ENCODE results near the gene DOCK6.
"Not testable (repeated sequence)": the region's sequence is repeated elsewhere in the genome, so short reads cannot be mapped to it uniquely, and the experiment has no call there.

Gene DOCK6

DNA sequence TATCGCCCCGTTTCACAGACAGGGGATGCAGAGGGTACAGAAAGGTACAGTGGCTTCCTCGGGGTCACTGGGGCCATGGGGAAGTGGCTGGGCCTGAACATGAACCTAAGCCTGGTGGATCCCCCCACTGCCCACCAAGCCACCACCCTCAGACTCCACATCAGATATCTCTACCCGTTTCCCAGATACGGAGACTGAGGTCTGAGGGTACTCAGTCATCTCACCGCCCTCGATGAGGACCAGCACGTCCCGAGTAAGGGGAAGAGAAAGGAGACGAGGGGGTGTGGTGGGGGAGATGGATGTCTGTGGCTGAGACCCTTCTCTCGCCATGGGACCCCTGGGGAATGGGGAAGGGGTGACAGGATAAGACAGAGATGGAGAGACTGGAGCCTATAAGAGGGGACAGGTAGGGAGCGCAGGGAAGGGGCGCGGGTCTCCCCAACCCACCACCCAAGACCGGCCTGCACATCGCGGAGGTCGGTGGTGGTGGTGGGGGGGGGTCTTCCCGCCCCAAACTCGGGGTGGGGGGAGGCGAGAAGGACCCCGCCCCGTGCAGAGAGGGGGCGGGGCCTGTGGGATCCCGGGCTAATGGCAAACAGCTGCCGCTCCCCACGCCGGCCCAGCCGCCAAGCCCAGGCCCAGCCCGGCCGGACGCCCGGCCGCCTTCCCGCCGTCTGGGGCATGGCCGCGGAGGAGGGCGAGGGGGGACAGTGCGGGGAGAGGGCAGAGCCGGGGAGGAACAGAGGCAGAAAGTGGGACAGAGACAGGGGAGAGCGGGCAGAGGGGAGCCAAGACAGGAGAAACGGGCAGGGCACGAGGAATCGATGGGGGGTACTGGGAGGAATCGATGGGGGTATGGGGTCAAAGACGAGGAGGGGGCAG lies 65.7 kb downstream of the DOCK6 start:
- no peak for DNase-seq (ENCODE audit: low spot score)

GRCh38 chr19:11195681-11196080 lies 66.6 kb downstream of the DOCK6 start:
- DNase-seq (ENCODE audit: low spot score), result no peak

GRCh38 chr19:11194656-11195558 lies 67.4 kb downstream of the DOCK6 start:
- no peak for DNase-seq (ENCODE audit: low spot score)

GRCh38 chr19:11194173-11194572 lies 68.2 kb downstream of the DOCK6 start:
- no peak for DNase-seq (ENCODE audit: low spot score)

DNA sequence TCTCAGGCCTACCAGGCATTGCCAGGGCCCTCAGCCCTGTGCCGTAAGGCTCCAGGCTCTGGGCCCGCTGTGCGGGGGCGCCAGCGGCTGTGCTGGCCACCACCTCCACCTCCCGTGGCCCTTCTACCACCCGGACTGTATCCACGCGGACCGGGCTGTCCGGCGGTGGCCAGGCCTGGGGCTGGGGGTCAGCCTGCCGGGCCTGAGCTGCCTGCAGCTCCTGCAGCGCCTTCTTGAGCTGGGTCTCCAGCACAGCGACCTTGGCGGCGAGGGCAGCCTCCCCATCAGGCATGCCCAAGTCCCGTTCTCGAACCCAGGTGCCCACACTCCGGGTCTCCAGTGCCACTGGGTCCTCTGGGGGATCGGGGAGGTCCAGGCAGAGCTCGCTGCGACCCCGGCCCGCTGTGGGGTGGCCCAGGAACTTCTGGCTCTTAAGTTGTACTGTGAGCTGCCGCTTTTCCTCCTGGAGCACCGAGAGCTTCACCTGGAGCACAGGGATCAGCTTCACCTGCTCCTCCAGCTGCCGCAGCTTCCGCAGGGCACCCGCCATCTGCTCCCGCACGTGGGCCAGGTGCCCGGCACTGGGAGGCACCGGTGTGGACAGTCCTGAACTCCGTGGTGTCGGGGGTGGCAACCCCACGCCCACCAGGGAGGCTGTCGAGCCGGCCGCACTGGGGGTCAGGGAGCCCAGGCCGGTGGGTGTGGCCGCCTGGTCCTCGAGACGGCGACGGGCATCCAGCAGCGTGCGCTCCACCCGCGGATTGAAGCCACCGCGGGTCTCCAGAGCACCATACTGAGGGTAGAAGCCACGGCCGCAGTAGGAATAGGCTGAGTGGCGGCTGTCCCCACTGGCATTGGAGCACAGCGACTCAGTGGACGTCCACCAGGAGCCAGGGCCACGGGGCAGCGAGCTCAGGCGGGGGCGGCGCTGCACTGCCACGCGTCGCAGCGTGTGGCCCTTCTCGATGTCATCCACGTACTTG lies 69.1 kb downstream of the DOCK6 start:
- DNase-seq (ENCODE audit: low spot score), result no peak

- peak; percentile 97 for DNase-seq (ENCODE audit: low spot score)
Observed at GRCh38 chr19:11191934-11192333, 70.4 kb downstream of the DOCK6 start.

DNA sequence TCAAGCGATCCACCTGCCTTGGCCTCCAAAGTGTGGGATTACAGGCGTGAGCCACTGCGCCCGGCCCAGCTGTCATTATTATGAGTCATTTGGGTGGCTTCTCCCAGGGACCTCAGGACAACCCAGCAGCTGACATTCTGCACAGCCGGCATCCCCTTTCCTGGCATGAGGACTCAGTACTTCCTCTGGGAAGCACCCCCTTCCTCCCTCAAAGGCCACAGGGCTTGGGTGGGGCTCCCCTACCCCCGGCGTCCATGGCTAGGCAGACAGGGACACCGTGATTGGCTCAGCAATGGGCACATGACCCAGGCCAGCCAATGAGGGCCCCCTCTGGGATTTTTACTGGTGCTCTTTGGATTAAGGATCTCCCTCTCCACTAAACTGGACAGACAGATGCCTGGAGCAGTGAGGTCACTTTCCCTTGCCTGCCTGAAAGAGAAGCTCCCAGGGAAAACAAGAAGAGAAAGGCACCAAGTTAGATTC lies 71.0 kb downstream of the DOCK6 start:
- DNase-seq (ENCODE audit: low spot score), result peak; percentile 57

GRCh38 chr19:11190501-11190900 lies 71.8 kb downstream of the DOCK6 start:
- peak; percentile 68 for DNase-seq (ENCODE audit: low spot score)

DNA sequence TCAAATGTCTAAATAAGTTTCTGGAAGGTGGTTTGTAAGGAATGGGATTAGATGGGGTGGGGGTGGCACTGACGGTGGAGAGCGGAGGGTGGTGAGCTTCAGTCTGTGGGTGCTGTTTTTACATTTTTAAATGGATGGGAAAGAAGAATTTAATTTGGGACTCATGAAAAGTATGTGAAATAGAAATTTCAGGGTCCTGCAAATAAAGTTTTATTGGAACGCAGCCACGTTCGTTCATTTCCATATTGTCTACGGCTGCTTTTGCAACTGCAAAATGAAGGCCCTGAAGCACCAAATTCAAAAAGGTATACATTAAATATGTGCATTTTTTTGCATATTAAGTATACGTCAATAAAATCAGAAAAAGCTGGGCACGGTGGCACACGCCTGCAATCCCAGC lies 74.9 kb downstream of the DOCK6 start:
- DNase-seq (ENCODE audit: low spot score), result peak; percentile 16

DNA sequence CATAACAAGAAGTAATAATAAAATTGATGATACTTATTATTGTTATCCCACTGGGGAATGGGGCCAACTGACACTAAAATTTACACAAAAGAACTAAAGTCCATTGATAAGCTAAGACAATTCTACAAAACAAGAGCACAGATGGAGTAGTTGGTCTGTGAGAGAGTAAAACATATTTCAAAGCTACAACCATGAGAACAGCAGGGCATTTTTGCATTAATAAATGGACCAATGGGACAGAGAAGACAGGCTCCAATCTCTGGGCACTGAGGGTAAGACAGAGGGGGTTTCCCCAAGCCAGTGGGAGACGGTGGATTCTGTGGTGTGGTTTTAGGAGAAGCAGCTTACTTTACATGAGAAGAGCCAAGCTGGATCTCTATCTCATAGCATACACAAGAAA lies 79.3 kb downstream of the DOCK6 start:
- DNase-seq (ENCODE audit: low spot score), result no peak

GRCh38 chr19:11181488-11181887 lies 80.8 kb downstream of the DOCK6 start:
- no peak for DNase-seq (ENCODE audit: low spot score)

DNA sequence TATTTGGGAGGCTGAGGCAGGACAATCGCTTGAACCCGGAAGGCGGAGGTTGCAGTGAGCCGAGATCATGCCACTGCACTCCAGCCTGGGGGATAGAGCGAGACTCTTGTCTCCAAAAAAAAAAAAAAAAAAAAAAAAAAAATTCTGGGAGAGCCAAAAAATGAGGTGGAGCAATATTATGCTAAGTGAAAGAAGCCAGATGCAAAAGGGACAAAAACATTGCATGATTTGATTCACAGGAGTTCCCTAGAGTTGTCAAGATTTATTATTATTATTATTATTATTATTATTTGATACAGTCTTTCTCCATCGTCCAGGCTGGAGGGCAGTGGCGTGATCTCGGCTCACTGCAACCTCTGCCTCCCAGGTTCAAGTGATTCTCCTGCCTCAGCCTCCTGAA lies 81.3 kb downstream of the DOCK6 start:
- DNase-seq (ENCODE audit: low spot score), result not testable (repeated sequence)

DNA sequence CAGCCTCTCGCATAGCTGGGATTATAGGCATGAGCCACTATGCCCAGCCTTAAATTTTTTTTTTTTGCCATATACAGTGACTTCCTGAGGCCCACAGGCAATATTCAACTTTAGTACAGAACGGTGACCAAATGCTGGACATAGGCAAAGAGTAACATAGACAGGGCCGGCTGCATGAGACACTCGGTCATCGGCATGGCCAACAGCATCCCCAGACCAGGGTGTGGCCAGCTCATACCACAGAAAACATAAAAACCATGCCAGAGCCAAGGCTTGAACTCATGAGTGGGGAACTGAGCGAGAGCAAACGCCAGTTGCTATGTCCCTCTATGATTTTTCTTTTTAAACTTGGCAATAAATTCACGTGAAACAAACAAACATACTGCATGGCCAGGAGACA lies 82.0 kb downstream of the DOCK6 start:
- DNase-seq (ENCODE audit: low spot score), result no peak

DNA sequence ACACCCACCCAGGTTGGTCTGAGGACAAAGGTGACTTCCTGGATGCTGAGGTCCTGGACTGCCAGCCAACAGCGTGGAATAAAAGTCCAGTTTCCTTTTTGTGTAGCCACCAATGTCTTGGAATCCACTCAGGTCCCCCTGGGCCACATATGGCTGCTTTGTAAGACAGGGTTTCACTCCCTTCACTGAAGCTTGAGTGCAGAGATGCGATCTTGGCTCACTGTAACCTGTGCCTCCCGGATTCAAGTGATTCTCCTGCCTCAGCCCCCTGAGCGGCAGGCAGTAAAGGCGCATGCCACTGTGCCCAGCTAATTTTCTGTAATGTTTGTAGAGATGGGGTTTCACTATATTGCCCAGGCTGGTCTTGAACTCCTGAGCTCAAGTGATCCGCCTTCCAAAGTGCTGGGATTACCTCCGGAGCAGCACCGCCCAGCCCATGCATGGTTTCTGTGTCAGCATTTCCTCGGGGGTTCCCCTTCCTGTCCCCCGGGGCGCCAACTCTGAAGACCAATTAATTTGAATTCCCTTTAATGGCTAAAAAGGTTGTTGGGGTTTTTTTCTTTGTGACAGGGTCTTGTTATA lies 82.5 kb downstream of the DOCK6 start:
- peak; percentile 19 for DNase-seq (ENCODE audit: low spot score)

DNA sequence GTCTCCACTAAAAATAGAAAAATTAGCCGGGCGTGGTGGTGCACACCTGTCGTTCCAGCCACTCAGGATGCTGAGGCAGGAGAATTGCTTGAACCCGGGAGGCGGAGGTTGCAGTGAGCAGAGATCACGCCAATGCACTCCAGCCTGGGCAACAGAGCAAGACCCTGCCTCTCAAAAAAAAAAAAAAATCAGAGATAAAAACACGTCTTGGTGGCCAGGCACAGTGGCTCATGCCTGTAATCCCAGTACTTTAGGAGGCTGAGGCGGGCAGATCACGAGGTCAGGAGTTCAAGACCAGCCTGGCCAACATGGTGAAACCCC lies 83.2 kb downstream of the DOCK6 start:
- DNase-seq (ENCODE audit: low spot score), result not testable (repeated sequence)

GRCh38 chr19:11177592-11177991 lies 84.7 kb downstream of the DOCK6 start:
- no peak for DNase-seq (ENCODE audit: low spot score)

DNA sequence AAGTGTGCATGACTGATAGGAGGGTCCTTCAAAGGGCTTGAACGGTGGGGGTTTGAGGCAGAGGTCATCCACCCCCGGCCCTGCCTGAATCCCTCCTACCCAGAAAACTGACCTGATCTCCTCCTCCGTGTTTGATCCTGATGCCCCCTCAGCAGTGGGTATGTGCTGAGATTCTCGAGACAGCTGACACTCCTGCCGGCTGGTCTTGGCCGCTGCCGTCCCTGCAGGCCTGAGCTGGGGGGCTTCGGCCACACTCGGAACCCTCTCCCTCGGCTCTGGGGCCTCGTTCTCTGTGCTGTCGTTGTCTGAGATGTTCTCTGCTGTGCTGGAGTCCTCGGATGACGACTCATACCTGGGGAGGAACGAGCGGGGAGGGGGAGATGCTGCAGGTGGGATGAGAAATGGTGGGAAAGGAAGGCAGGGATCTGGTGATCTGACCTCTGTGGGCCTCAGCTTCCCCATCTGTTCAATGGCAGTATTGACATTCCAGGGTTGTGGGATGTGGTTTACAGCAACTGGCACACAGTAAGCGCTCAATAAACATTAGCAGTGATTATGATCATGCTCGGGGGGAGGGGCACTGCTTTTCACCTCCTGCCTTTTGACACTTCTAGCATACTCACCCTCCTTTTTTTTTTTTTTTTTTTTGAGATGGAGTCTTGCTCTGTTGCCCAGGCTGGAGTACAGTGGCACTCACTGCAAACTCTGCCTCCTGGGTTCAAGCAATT lies 85.7 kb downstream of the DOCK6 start:
- no peak for DNase-seq (ENCODE audit: low spot score)

DNA sequence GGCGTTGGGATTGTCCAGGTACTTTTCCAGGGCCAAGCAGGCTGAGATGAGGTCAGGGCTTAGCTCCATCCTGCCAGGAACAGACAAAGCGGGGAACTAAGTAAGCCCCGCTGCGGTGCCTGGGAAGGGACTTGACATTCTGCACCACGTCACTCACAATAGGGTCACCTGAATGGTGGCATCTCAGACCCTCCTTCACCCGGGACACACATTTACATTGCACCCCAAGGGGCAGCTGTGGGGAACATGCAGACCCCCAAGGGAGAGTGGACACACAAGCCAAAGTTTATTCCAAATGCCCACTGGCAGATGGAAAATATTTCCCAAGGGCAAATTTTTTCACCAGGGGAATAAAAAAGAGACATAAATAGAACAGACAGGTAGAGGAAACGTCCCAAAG lies 86.4 kb downstream of the DOCK6 start:
- no peak for DNase-seq (ENCODE audit: low spot score)

- no peak for DNase-seq (ENCODE audit: low spot score)
Observed at GRCh38 chr19:11174336-11174735, 88.0 kb downstream of the DOCK6 start.

GRCh38 chr19:11173516-11174155 lies 88.7 kb downstream of the DOCK6 start:
- no peak for DNase-seq (ENCODE audit: low spot score)

Data from NAMALWA (cell line).